WTC11 (cell line): Measurements from ENCODE around the gene GLE1.
"Not testable (repeated sequence)": the region's sequence is repeated elsewhere in the genome, so short reads cannot be mapped to it uniquely, and the experiment has no call there.

Experiments used
- AFF4 ChIP-seq: sonication (generic); formaldehyde crosslinking; IDR thresholded peaks from 2 replicates; pipeline ENCODE4 v1.8.1; 2023; ENCODE audit warnings: mild to moderate bottlenecking, missing genetic modification reagents, borderline replicate concordance
- ARID4B ChIP-seq: sonication (generic); formaldehyde crosslinking; IDR thresholded peaks from 2 replicates; pipeline ENCODE4 v1.8.0; 2023; ENCODE audit warnings: missing genetic modification reagents, mild to moderate bottlenecking, borderline replicate concordance
- CBFB ChIP-seq: sonication (generic); formaldehyde crosslinking; IDR thresholded peaks from 2 replicates; pipeline ENCODE4 v1.8.1; 2022; ENCODE audit warnings: mild to moderate bottlenecking, low read depth, missing genetic modification reagents
- CREB1 ChIP-seq: sonication (generic); formaldehyde crosslinking; IDR thresholded peaks from 2 replicates; pipeline ENCODE4 v1.8.0; 2023; ENCODE audit warnings: mild to moderate bottlenecking, missing genetic modification reagents
- CREM ChIP-seq: sonication (generic); formaldehyde crosslinking; IDR thresholded peaks from 2 replicates; pipeline ENCODE4 v1.8.1; 2022; ENCODE audit warnings: mild to moderate bottlenecking, missing genetic modification reagents, moderate library complexity
- CTCF ChIP-seq: fragments of 200-600 bp; IDR thresholded peaks from 2 replicates; pipeline ENCODE4 v1.8.0; 2022; ENCODE audit warnings: antibody characterized with exemption
- ELF4 ChIP-seq: sonication (generic); formaldehyde crosslinking; IDR thresholded peaks from 2 replicates; pipeline ENCODE4 v1.8.1; 2022; ENCODE audit warnings: low read depth, mild to moderate bottlenecking, moderate library complexity, missing genetic modification reagents
- ETV6 ChIP-seq: sonication (generic); formaldehyde crosslinking; IDR thresholded peaks from 2 replicates; pipeline ENCODE4 v1.8.1; 2022; ENCODE audit warnings: mild to moderate bottlenecking, missing genetic modification reagents
- MLX ChIP-seq: sonication (generic); formaldehyde crosslinking; IDR thresholded peaks from 2 replicates; pipeline ENCODE4 v1.8.1; 2023; ENCODE audit warnings: mild to moderate bottlenecking, missing genetic modification reagents, moderate library complexity
- PRDM15 ChIP-seq: sonication (generic); formaldehyde crosslinking; IDR thresholded peaks from 2 replicates; pipeline ENCODE4 v1.8.0; 2022; ENCODE audit warnings: missing genetic modification reagents
- SP1 ChIP-seq: sonication (generic); formaldehyde crosslinking; conservative IDR thresholded peaks from 2 replicates; pipeline ENCODE4 v1.8.1; 2022; ENCODE audit warnings: missing genetic modification reagents
- ZBTB43 ChIP-seq: sonication (generic); formaldehyde crosslinking; IDR thresholded peaks from 2 replicates; pipeline ENCODE4 v1.8.1; 2023; ENCODE audit warnings: mild to moderate bottlenecking, missing genetic modification reagents
- ZNF317 ChIP-seq: sonication (generic); formaldehyde crosslinking; IDR thresholded peaks from 2 replicates; pipeline ENCODE4 v1.8.1; 2023; ENCODE audit warnings: low read depth, mild to moderate bottlenecking, moderate library complexity, missing genetic modification reagents, borderline replicate concordance

GRCh38 chr9:128586934-128587333 lies 82.4 kb downstream of the GLE1 start:
- not testable (repeated sequence) for TF ChIP-seq CTCF; CREB1; MLX (CRISPR knock-in tag); ELF4; ZBTB43 (CRISPR knock-in tag); ETV6 (CRISPR knock-in tag); ZNF317 (CRISPR knock-in tag); CBFB (CRISPR knock-in tag); AFF4 (CRISPR knock-in tag); ARID4B; PRDM15 (CRISPR knock-in tag); CREM (CRISPR knock-in tag); SP1 (CRISPR knock-in tag)
